Inferior parietal cortex (tissue), 1 donor: ENCODE measurements around the gene LCN10.
"Not testable (repeated sequence)": the region's sequence is repeated elsewhere in the genome, so short reads cannot be mapped to it uniquely, and the experiment has no call there.

Experiments used
- DNase-seq: peaks from one replicate; pipeline ENCODE4 v3.0.0-alpha.2; 2016; ENCODE audit errors: extremely low spot score

The LCN10 gene

DNA sequence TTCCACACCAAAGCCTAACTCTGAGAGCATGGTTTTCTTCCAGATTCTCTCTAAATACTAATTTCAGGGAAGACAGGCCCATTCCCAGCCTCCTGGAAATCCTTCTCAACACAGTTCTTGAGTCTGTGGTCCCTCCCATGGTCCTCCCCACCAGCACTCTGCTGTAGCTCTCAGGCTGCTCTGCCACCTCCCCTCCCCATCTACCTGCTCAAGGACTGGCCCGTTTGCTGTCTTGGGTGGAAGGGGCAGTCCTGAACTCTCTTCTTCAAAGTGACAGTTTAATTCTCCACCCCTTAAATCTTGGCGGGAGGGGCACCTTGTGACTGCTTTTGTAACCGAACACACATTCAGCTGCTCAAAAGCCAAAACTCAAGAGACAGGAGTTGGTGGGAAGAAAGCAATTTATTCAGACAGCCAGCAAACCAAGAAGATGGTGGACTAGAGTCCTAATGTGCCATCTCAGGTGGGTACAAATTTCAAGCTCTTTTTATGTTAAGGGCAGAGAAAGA, 29.2 kb upstream of the LCN10 start:
- no peak for DNase-seq

DNA sequence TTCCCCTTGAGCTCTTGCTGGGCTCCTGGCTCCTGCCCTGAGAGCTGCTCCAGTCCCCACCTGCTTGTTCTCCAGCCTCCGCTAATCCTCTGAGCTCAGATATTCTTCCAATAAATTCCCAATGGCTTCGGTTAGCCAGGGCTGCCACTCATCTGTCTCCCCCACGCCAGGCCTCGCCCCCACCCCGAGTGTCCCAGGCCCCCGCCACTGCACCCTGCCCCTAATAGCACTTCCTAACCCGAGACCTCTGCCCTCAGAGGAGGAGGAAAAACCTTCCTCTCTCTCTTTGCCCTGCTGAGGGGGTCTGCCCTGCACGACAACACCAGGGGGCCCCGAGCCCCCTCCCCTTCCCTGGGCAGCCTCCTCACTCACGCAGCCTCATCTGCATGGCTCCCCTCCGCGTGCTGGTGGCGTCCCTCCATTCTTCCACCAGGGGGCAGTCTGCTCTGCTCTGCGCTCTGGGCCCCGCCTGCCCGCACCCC, 27.0 kb upstream of the LCN10 start:
- DNase-seq: no peak

DNA sequence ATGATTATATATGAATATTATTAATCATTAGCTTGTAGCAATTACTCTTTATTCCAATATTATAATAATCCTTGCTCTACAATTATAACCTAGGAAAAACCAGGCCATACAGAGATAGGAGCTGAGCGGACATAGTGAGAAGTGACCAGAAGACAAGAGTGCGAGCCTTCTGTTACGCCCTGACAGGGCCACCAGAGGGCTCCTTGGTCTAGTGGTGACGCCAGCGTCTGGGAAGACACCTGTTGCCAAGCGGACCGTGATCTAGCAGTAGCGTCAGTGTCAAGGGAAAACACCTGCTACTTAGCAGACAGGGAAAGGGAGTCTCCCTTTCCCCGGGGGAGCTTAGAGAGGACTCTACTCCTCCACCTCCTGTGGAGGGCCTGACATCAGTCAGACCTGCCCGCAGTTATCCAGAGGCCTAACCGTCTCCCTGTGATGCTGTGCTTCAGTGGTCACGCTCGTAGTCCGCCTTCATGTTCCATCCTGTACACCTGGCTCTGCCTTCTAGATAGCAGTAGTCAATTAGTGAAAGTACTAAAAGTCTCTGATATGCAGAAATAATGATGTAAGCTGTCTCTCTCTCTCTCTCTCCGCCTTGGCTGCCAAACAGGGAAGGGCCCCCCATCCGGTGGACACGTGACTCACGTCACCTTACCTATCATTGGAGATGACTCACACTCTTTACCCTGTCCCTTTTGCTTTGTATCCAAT, 23.8 kb upstream of the LCN10 start:
- peak; percentile 44 for DNase-seq

DNA sequence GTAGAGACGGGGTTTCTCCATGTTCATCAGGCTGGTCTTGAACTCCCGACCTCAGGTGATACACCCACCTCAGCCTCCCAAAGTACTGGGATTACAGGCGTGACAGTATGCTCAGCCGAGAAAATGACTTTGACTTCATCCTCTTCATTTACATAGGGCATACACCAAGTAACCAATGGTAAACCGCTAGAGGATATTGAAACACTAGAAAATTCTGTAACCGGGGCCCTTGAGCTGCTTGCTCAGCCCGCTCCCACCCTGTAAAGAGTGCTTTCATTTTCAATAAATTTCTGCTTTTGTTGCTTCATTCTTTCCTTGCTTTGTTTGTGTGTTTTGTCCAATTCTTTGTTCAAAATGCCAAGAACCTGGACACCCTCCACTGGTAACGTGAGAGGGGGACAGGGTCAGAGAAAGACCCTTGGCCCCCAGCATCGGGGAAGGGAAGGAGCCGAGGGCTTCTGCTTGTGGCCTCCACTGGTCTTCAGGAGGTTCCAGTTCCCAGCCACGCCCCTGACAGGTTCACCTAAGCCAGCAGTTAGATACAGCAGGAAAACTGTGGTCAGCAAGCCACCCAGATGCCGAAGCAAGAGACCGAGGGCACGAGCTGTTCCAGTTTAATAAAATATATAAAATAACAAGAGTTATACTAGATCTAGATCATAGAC, 23.1 kb upstream of the LCN10 start:
- not testable (repeated sequence) for DNase-seq

DNA sequence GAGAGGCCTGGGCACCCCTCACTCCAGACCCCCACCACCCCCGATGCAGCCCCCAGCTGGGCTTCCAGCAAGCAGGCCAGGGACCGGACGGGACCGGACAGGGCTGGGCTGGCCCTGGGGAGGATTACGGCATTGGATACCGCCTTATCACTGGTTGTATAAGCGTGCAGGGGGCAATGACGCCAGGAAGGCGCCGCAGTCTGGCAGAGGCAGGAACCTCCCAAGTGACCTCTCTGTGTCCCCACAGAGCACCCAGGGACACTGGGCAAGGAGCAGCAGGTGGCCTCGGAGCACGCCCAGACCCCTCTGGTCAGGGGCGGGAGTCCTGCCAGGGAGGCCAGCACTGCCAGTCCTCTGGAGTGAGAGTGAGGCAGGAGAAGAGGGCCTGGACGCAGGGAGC, 22.3 kb upstream of the LCN10 start:
- DNase-seq: no peak

DNA sequence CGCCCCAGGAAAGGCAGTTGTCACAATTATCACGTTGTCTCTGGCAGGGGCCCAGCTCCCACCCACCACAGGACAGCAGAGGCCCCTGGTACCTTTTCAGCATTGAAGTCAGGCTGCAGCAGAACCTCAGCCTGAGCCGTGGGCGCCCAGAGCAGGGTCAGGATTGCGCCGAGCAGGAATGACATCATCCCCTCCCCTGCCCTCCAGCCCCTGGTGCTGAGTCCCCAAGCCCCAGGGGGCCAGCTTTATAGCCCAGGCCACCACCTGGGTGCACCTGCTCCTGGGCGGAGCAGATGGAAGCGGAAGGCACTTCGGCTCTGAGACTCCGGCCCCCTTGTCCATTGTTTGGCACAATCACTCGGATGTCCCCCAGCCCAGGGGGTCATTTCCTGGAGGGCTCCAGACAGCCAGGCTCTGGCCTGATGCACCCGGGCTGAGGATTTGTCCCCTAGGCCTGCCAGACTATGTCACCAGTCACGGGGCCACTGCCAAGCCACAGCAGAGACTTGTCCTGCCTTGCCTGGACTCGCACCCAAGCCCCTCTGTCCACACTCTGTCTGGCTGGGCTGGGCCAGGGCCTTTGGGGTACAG, 21.7 kb upstream of the LCN10 start, which contains the start of gene LCN15:
TSS of gene LCN15 (minus strand) at position 218 of the 591 bp plus-strand sequence. CDS start at position 188, 30 bp downstream.
- no peak for DNase-seq

DNA sequence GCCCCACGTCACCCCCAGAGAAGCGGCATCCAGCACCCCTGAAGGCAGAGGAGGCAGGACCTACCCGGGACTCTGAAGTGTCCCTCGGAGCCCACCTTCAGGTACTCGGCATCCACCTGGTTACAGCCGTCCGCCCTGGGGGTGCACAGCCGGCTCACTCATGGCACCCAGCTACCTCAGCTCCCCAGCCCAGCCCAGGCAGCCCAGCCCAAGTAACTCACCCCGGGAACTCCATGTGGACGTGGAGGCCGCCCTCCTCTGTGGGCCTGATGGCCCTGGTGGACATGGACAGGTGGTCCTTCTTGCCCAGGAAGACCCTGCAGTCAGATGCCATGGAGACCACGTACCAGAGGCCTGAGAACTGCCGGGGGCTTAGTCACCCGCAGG, 20.9 kb upstream of the LCN10 start:
- DNase-seq: no peak

DNA sequence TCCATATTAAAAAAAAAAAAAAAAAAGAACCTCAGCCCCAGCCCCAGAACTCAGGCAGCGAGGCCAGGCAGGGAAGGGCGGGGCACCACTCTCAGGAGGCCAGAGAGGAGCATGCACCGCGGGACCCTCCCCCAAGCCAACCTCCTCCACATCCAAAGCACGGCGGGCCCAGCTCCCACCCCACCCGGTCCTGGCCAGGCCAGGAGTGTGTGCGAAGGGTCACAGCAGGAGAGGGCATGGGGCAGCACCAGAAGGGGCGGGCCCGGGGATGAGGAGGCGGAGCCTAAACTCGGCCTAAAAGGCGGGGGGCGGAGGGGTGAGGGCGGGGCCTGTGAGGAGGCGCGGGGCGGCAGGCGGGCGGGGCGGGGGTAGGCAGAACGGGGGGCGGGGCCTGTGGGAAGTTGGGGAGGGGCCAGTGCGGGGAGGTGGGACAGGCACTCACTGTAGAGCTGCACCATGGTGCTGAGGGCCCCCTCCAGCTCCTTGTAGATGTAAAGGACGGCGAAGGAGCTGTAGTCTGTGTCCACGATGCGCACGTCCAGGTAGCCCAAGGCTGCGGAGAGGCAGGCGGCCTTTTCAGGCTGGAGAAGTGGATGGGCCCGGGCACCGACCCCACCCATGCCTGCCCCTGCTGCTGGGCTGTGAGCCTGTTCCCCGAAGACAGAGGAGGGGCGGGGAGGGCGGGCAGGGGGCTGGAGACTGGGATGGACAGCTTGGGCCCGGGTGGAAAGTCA, 20.3 kb upstream of the LCN10 start:
- no peak for DNase-seq

DNA sequence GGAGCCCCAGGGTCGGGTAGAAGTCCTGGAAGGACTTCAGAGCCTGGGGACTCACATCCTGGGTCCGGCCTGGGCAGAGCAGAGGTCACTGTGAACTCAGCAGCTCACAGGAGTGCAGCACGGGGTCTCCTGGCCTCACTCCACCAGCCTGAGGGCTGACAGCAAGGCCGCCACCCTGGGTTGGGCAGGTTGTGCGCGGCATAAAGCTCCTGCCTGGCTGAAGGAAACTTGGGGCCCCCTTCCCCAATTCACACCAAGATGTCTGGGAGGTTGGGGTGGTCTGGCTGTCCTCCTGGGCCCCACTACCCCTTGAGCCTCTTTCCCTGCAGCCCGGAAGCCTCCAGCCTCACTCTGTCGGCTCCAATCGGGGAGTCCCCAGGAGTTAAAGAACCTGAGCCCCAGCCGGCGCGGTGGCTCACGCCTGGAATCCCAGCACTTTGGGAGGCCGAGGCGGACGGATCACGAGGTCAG, 19.5 kb upstream of the LCN10 start:
- no peak for DNase-seq

DNA sequence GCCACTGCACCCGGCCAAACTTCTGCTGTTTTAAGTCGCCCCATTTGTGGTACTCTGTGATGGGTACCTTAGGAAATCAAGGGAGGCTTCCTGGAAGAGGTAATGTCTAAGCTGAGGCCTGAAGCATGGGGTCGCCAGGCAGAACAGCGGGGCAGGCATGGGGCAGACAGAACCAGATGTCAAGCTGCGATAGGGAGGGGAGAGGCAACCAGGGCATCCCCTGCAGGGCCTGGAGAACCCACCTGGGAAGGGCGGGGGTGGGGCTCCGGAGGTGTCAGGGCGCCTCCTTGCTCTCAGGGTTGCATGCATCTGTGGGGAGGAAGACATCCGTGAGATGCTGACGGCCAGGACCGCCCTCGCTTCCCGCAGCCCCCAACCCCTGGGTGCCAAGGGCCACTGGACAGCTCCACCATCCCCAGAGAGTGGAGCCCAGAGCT, 18.8 kb upstream of the LCN10 start:
- DNase-seq: no peak

DNA sequence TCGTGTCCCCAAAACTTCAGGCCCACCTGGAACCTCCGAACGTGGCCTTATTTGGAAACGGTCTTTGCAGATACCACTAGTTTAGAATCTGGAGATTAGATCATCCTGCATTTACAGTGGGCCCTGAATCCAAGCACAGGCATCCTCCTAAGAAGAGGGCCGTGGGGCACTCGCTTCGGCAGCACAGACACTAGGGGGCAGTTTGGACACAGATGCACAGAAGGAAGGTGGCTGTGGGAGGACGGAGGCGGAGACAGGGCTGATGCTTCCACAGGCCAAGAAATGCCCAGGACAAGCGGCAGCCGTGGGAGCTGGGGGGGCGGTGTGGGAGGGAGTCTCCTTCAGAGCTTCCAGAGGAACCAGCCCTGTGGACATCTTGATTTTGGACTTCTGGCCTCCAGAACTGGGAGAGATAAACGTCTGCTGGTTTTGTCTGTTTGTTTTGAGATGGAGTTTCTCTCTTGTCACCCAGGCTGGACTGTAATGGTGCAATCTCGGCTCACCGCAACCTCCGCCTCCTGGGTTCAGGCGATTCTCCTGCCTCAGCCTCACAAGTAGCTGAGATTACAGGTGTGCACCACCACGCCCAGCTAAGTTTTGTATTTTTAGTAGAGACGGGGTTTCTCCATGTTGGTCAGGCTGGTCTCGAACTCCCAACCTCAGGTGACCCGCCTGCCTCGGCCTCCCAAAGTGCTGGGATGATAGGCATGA, 18.2 kb upstream of the LCN10 start:
- peak; percentile 55 for DNase-seq

DNA sequence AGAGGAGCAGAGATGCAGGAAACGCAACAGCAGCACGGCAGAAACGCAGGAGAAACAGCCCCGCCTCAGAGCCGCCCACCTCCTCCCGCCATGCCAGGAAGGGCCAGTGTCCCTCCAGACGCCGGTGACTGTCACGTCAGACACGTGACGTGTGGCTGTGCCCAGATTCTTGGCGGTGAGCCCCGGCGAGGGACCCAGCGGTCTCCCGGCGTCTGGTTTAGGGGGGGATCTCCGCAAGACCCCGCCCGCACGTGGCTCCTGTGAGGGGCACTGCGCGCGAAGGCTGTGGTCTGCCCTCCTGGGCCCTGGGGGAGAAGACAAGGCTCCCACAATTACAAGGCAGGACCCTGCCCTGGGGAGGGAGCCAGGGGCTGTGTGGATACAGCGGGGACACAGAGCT, 17.7 kb upstream of the LCN10 start:
- DNase-seq: no peak

DNA sequence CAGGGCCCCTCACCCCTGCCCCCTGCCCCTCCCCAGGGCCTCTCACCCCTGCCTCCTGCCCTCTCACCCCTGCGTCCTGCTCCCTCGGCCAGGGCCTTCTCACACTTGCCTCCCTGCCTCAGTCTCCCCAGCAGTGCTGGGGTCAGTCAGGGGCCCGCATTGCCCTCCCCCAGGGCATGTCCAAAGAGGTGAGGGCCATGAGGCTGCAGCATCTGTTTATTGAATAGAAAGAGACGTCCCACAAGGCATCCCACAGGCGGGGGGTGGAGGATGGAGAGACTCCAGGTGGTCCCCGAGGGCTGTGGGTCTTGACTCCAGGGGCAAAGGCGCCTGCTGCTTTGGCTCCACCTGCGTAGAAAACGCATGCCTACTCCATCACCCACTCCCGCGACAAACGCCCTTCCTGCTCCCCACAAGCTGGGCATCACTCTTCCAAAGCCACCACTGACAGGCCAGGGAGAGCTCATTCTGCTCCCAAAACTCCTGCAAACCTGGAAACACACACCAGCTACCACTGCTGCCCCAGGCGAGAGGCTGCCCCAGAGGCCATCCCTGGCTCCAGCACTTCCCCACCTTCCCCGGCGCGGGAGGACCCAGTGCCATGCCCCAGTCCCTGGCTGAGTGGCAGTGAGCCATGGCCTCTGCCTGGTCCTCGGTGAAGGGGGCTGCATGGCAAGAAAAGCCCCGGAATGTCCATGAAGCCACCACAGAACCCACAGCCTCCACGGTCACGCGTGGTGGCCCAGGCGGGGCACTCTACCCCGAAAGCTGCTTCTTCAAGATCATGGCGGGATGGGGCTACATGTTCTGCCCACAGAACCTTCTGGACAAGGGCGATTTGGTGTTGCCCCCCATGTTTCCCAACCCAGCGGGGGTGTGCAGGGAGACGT, 16.9 kb upstream of the LCN10 start:
- no peak for DNase-seq

DNA sequence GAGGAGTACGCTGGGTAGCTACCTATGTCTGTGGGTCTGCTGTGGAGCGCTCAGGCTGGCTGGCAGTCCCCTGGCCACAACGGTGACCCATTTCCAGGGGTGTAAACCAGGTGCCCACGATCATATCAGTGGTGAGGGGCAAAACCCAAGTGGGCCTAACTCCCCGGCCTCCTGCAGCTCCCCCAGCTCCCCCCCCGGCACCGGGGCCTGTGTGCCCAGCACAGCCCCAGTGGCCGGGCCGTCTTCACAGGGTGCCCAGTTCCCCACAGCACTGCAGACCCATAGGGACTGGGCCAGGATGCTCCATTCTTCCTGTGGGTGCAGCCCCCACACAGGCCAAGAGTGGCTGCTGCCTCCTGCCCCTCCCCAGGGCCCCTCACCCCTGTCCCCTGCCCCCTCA, 16.3 kb upstream of the LCN10 start:
- no peak for DNase-seq

DNA sequence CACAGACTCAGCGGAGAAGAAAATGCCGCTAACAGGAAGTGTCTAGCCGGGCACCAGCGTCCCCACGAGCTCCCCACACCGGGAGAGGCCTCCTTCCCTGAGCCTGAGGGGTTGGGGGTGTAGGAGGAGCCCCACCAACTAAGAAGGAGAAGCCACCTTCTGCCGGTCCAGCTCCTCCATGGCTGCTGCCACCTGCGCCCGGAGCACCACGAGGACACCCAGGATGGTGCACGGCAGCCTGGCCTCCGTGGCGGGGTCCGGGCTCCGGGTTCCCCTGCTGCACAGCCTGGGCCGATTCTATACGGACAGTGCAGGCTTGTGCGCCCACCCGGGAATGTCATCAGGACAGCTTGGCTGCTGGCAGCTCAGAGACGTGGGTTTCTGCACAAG, 15.0 kb upstream of the LCN10 start:
- no peak for DNase-seq

DNA sequence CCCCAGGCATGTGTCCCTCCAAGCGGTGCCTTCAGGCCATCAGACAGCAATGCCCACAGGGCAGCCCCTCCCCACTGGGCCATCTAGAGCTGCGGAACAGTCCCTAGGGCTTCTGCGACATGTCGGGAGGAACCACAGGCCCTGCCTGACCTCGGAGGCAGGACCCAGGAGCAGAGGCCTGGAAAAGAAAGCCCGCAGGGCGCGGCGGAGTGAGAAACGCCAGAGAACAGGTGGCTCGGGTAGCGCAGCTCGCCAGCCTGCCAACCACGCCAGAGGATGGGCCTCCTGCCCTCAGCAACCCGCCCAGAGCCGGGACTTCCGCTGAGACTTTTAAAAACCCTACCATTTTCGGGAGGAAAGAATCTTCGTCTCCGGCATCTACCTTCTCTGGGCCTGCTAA, 14.6 kb upstream of the LCN10 start:
- DNase-seq: no peak

DNA sequence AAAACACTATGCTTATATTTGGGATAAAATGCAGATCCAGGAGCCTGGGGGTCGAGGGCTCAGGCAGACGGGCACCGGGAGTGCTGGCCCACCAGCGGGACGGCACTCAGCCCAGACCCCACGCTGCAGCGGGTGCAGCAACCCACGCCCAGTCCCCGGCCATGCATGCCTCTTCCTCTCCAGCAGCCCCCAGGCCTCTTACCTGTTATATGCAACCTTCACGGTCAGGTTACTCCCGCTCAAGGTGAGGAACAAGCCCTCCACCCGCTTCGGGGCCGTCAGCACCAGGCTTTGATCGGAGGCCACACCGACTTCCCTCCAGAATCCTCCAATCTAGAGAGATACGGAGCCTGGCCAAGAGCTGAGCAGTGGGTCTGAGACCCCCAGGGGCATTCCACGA, 14.1 kb upstream of the LCN10 start:
- DNase-seq: no peak

DNA sequence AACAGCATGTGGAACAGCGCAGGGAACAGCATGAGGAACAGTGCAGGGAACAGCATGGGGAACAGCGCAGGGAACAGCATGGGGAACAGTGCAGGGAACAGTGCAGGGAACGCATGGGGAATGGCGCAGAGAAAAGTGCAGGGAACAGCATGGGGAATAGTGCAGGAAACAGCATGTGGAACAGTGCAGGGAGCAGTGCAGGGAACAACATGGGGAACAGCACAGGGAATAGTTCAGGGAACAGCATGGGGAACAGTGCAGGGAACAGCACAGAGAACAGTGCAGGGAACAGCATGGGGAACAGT, 13.3 kb upstream of the LCN10 start:
- no peak for DNase-seq

DNA sequence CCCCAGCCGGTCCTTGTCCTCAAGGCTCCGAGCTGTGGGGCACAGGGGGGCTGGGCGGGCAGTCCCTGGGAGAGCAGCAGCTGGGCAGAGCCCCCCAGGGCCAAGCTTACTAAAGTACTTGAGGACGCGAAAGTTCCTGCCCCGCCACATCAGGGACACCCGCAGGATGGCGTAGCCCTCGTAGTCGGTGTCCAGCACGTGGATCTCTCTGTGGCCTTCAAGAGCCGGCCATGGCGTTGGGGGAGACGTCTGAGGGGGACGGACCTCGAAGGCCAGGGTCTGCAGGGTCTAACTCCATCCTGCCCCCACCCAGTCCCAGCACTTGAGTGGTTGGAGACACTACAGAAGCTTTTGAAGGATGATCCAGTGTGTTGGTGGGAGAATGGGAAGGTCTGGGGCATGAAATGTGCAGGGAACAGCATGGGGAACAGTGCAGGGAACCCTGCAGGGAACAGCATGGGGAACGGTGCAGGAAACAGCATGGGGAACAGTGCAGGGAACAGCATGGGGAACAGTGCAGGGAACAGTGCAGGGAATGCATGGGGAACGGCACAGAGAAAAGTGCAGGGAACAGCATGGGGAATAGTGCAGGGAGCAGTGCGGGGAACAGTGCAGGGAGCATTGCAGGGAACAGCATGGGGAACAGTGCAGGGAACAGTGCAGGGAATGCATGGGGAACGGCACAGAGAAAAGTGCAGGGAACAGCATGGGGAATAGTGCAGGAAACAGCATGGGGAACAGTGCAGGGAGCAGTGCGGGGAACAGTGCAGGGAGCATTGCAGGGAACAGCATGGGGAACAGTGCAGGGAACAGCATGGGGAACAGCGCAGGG, 12.8 kb upstream of the LCN10 start:
- not testable (repeated sequence) for DNase-seq
